Uterus (tissue), 2 donors: ENCODE data around the gene IGLL1.

ENCODE experiments used
- CTCF ChIP-seq, 4 experiments: fragments of 200-600 bp in 2 of 4; fragments of 450-650 bp in 2 of 4; sonication (generic) in 2 of 4; IDR thresholded peaks; one replicate each; pipeline ENCODE4 v1.5.1; 2016 to 2019; ENCODE audit warnings: antibody characterized with exemption in 4 of 4, mild to moderate bottlenecking in 2 of 4, moderate library complexity in 1 of 4
- POLR2A ChIP-seq, 2 donors: fragments of 450-650 bp; IDR thresholded peaks; one replicate each; pipeline ENCODE4 v1.6.1; 2016; ENCODE audit warnings: antibody characterized with exemption in 2 of 2, mild to moderate bottlenecking in 1 of 2, moderate library complexity in 1 of 2

GRCh38 chr22:23578306-23578705, 1.8 kb downstream of the IGLL1 start:
- no peak for TF ChIP-seq CTCF (IDR thresholded peaks at IDR 0.05)
- TF ChIP-seq POLR2A (IDR thresholded peaks at IDR 0.05) = no peak
